HG03571 (cell line): Measurements from ENCODE around the gene NVL.

Experiments used
- ATAC-seq: cut with Tn5 transposase; IDR thresholded peaks from one replicate; pipeline ENCODE4 v1.9.1; 2021; ENCODE audit not compliant: unreplicated experiment

The NVL gene

GRCh38 chr1:224287714-224288113 is 42.3 kb downstream of the NVL start:
- ATAC-seq = no peak

GRCh38 chr1:224282140-224282539 is 47.8 kb downstream of the NVL start:
- no peak for ATAC-seq

DNA sequence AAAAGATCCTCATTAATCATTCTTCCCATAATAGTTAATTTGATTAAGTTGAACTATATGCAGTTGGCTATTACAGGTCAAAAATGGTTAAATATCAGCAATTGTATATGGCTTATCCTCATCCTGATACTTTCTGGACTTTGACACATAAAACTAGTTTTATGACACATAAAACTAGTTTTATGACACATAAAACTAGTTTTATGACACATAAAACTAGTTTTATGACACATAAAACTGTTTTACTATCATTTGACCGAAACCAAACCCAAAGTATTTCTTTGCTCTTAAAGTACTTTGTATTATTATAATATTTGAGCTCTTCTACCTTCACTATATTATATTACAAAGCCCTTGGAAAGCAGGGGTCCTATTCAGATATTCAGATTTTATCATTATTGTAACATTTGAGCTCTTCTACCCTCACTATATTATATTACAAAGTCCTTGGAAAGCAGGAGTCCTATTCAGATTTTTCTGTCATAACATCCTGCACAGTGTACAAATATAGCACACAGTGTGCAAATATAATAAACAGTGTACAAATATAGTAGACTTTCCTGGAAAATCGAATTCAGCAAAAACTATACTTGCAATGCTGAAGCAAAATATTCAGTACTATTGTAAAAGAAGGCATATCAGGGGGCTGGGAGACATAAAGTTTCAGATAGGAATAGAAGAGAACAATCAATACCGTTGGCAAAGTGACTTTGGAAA is 53.0 kb downstream of the NVL start:
- ATAC-seq = no peak

GRCh38 chr1:224274970-224275626 is 54.9 kb downstream of the NVL start:
- ATAC-seq = no peak

GRCh38 chr1:224273641-224274040 is 56.3 kb downstream of the NVL start:
- no peak for ATAC-seq

DNA sequence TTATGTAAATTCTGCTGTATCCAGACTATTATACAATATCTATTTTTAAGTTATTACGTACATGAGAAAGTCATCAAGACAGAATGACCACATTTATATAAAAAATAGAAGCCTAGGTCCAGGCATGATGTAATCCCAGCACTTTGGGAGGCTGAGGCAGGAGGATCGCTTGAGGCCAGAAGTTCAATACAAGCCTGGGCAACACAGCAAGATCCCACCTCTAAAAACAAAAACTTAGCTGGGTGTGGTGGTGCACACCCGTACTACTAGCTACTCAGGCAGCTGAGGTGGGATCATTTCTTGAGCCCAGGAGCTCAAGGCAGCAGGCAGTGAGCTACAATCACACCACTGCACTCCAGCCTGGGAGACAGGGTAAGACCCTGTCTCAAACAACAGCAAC is 58.9 kb downstream of the NVL start:
- no peak for ATAC-seq

- ATAC-seq = no peak
Observed at GRCh38 chr1:224267925-224268324, 62.0 kb downstream of the NVL start.

DNA sequence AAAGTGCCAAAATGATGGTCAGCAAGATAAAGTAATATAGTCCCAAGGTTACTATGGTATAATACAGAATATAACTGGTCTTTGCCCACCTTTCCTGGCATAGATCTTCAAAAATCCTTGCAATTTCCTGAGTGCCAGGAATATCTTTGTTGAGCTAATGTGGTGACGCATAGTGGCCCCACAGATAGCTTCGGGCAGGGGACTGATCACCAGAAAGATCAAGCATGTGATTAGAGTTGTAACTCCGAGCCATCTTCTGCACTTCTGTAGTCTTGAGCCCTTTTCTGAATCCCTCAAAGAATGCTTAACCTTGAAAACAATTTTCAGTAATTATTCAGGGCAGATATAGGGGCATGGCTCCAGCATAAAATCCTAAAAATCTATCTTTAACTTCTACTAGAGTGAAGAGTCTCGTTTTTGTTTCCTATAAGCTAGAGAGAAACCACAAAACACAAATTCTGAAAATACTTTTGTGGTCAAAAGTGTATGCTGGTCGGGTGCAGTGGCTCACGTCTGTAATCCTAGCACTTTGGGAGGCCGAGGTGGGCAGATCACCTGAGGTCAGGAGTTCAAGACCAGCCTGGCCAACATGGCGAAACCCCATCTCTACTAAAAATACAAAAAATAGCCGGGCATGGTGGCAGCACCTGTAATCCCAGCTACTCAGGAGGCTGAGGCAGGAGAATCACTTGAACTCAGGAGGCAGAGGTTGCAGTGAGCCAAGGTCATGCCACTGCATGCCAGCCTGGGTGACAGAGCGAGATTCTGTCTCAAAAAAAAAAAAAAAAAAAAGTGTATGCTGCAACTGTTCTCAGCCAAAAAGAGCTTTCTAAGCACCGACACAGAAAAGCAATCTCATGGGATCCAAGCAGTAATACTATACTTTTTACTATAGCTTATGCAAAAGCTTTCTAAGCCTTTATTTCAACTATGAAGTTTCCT is 62.8 kb downstream of the NVL start:
- no peak for ATAC-seq

DNA sequence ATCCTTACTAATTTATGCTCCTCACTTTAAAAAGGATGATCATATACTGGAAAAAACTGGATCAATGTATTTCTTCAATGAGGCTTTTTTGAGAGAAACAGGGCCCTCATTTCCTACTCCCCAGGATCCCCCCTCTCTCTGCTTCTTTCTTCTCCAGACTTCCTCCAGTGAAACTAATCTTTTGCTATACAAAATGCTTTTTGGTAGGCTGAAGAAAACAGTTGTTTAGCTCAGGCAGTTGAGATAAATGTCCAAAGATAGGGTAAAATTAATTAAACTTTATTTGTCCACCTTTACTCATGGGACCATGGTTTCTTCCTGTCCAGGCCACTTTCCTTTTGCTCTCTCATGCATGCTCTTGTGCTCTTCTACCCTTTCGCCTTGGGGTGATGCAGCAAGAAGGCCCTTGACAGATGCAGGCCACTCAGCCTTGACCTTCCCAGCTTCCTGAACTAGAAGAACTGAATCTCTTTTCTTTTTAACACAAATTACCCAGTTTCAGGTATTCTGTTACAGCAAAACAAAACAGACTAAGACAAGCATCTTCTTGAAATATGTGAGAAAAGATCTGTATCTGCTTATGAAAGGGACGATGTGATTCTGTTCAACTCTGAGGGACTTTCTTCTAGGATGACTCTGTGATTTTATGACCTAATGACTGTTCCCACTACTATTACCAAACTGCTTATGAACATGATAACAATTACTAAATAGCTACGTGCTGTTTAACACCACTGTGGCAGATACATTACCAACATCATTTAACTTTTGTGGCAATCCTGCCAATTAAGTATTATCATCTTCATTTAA is 63.7 kb downstream of the NVL start:
- no peak for ATAC-seq

- no peak for ATAC-seq
Observed at GRCh38 chr1:224264321-224264720, 65.7 kb downstream of the NVL start.

GRCh38 chr1:224262373-224263054 is 67.5 kb downstream of the NVL start:
- no peak for ATAC-seq

DNA sequence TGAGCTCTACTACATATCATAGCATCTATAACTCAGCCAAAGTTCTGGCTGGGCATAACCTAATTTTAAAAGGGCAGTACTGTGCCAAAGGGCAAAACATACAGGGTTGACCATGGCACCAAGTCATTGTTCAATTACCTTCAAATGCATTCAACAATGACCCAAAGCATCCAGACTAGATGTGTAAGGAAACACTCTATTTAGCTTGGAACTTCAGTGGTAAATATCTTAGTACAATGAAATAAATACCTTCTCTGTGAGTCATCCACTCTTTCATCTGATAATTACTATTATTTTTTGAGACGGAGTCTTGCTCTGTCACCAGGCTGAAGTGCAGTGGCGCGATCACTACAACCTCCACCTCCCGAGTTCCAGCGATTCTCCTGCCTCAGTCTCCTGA is 70.0 kb downstream of the NVL start:
- no peak for ATAC-seq

DNA sequence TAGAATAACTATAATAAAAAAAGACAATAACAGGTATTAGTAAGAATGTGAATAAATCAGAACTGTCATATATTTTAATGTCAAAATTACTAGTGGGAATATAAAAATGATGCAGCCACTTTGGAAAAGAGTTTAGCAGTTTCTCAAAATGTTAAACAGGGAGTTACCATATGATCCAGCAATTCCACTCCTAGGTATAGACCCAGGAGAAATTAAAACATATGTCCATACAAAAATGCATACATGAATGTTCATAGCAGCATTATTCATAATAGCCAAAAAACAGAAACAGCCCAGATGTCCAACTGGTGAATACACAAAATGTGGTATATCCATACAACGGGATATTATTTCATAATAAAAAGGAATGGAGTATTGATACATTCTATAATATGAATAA is 71.6 kb downstream of the NVL start:
- no peak for ATAC-seq

DNA sequence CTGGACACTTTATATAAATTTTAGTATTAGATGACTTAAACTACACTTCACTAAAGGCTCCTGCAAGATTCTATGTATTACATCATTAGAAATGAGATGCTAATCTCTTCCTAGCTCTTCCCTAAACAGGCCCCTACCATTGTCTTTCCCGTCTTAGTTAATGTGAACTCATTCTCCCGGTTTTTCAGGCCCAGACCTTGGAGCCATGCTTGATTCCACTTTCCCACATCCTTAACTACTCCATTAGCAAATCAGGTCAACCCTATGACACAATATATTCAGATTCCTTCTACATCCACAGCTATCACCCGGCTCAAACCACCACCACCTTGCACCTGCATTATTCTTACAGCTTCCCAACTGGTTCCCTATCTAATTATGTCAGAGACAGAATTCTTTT is 73.3 kb downstream of the NVL start:
- ATAC-seq = no peak

GRCh38 chr1:224253721-224254120 is 76.3 kb downstream of the NVL start:
- no peak for ATAC-seq

DNA sequence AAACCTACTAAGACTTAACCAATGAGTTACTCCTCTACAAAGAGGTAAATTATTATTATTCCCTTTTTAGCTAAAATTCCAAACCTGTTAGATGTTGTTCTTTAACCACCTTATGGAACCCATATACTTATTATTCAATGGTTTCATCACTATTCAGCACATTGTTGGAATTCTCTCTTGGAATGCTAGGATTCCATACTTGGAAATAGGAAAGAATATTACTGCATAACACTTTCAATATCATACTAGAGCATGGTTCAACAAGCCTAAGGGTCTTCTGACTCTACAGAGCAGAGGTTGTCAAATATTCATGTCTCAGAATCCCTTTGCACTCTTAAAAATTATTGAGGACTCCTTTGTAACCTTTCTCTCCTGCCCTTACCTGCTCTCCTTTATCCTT is 77.5 kb downstream of the NVL start:
- no peak for ATAC-seq

DNA sequence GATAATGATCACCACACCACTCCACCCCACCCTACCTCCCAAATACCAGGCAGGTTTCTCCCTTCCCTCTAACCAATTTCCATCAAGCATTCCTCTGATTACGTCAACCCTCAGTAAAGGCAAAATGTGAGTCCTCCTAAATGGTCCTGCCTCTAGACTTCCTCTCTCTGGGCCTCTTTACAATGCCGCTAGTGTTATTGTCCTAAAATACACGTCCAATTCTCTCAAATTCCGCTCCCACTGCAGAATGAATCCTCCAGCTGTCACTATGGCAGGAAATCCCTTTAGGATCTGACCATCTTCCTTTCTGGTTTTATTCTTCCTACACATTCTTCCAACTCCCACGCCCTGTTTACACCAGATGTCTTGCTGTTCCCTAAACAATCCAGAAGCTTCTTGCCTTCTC is 78.2 kb downstream of the NVL start:
- no peak for ATAC-seq

DNA sequence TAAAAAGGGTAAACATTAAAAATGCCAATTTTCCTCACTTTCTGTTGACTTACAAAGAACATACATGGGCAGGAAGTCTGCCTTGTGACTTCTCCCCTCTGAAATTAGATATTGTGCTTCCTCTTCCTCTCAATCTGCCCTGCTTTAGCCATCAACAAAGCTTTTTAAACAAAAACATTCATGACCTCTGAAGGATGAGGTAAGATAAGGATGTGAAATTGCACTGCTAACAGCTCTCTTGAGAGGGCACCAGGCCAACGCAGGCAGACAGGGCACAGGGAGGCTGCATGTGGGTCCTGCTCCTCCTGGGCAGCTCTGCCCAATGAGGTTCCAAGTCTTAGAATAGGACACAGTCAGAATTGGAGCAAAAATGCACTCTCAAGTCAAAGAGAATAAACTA is 84.8 kb downstream of the NVL start:
- ATAC-seq = peak; percentile 66

DNA sequence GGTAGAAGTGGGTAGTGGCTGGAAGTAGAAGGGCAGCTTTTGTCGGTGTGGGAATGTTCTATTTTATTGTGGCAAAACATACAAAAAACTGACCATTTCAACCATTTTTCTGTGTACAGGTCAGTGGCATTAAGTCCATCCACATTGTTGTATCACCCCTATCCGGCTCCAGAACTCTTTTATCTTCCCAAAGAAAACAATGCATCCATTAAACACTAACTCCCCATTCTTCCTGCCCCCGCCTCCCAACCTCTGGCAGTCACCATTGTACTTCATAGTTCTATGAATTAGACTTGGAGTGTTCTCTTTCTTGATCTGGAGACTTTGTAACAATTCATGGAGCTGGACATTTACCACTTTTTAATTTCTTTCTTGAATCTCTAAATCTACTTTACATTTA is 91.2 kb downstream of the NVL start:
- no peak for ATAC-seq

GRCh38 chr1:224238212-224238611 is 91.8 kb downstream of the NVL start:
- ATAC-seq = no peak
